Skeletal muscle satellite cell (primary cell): ENCODE measurements around the gene USP13.

Experiments used
- H3K27me3 ChIP-seq: 2 replicates; pipeline ENCODE4 v1.7.0; 2013; ENCODE audit warnings: low read length; ENCODE audit not compliant: control insufficient read depth, insufficient read depth
- H3K36me3 ChIP-seq: 2 replicates; pipeline ENCODE4 v1.7.0; 2013; ENCODE audit warnings: mild to moderate bottlenecking, control low read depth, low read length; ENCODE audit not compliant: insufficient read depth
- H3K4me1 ChIP-seq: 2 replicates; pipeline ENCODE4 v1.7.0; 2013; ENCODE audit warnings: low read length; ENCODE audit not compliant: control insufficient read depth, insufficient read depth
- H3K4me2 ChIP-seq: 2 replicates; pipeline ENCODE4 v1.7.0; 2013; ENCODE audit warnings: mild to moderate bottlenecking, low read length
- H3K4me3 ChIP-seq: 2 replicates; pipeline ENCODE4 v1.7.0; 2013; ENCODE audit warnings: low read length
- H3K9ac ChIP-seq: 2 replicates; pipeline ENCODE4 v1.7.0; 2013; ENCODE audit warnings: mild to moderate bottlenecking, low read depth, low read length, moderate library complexity
- H3K9me3 ChIP-seq: replicated peaks from 2 replicates; pipeline ENCODE4 v1.7.0; 2013; ENCODE audit warnings: mild to moderate bottlenecking, control low read depth, low read length

The USP13 gene

DNA sequence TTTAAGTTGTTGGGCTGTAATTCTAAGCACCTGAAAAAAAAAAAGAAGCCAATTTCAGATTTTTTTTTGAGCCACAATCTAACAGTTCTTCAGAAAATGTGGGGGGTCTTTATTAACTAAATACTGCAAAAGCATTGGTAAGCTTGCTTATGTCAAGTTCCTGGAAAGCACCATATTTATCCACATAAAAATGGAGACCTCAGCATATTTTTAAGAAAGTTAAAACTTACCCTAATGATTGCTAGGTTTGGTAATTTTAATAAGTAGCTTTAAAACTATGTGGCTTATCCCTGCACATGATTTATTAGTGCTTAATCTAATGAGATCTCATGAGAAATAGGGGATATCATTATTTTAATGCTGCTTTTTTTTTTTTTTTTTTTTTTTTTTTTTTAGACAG is 156.8 kb downstream of the USP13 start:
- no peak overlapping the region for H3K4me3 ChIP-seq
- H3K36me3 ChIP-seq = no peaks in the 10 kb centered on the region
- peaks cover 33% of the 10 kb centered on the region for H3K4me1 ChIP-seq
- no peaks in the 10 kb centered on the region for H3K9me3 ChIP-seq
- no peak overlapping the region for H3K9ac ChIP-seq
- H3K4me2 ChIP-seq = no peak overlapping the region
- no peaks in the 10 kb centered on the region for H3K27me3 ChIP-seq

DNA sequence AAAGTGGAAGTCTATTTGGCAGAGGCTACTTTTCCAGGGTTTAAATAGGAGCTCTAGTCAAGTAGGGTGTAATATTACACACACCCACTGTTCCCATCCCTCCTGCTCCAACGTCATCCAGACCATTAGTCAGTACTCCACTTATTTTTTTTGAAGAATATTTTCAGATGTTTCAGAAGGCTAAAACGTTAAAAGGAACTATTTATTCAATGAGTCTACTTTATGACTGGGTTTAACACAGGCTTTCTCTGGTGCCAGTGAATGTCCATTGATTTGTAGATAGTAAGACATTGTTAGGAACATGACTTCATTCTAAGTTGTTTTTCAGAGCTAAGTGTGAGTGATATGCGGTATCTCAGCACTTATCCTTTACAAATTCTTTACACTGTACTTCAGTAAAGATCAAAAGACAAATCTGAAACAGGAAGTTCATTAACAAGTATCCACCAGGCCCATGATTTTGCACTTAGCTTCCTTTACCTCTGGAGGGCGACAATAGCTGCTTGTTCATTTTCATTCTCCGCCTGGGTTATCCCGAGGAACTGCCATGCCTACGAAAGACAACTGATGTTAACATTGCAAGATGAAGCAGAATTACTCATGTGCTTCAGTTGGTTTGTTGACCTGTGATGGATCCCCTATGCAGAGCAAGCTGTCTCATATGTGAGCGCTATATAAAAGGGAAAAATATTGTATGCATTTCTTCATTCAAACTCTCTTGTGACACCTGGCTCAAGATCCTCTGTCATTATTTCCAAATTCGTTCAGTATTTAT is 158.7 kb downstream of the USP13 start:
- Histone ChIP-seq H3K4me2 (peak overlapping the region; percentile 71), H3K27me3 (no peaks in the 10 kb centered on the region), H3K4me3 (peak overlapping the region; percentile 19), H3K4me1 (peaks cover 26% of the 10 kb centered on the region), H3K9ac (peak overlapping the region; percentile 75), H3K36me3 (no peaks in the 10 kb centered on the region), H3K9me3 (no peaks in the 10 kb centered on the region)

DNA sequence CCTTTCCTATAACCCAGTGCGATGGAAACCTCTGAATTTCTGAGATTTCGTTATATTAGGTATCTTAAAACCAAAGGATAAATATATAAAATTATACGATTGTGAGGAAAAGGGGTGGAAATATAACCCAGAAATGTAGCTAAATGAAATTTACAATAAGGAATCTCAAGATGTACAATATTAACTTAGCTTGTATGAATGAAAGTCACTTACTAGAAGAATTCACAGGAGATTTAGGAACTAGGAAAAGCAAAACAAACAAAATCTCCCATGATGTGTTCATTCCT is 159.2 kb downstream of the USP13 start:
- peak overlapping the region; percentile 75 for H3K9ac ChIP-seq
- peak overlapping the region; percentile 71 for H3K4me2 ChIP-seq
- no peaks in the 10 kb centered on the region for H3K9me3 ChIP-seq
- H3K4me1 ChIP-seq = peaks cover 24% of the 10 kb centered on the region
- H3K27me3 ChIP-seq = no peaks in the 10 kb centered on the region
- H3K36me3 ChIP-seq = no peaks in the 10 kb centered on the region
- H3K4me3 ChIP-seq = no peak overlapping the region

DNA sequence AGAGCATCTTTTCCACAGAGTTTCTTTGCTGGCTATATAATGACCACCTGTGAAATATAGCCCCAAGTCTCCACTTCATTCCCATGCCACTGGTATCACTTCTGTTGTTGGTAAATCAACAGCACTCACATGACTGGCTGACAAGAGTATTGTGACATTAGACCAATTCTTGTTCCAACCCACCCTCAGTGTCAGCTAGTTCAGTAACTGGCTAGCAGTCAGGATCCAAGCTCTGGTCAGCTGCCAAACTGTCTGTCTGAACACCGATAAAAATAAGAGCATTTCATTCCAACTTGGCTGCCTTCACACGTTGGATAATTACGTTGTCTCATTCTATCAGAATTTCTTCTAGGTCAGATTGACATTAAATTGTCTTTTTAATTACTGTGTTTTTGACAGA is 166.5 kb downstream of the USP13 start:
- Histone ChIP-seq H3K4me1 (no peaks in the 10 kb centered on the region), H3K4me3 (no peak overlapping the region), H3K9ac (no peak overlapping the region), H3K9me3 (no peaks in the 10 kb centered on the region), H3K27me3 (no peaks in the 10 kb centered on the region), H3K36me3 (no peaks in the 10 kb centered on the region), H3K4me2 (no peak overlapping the region)

DNA sequence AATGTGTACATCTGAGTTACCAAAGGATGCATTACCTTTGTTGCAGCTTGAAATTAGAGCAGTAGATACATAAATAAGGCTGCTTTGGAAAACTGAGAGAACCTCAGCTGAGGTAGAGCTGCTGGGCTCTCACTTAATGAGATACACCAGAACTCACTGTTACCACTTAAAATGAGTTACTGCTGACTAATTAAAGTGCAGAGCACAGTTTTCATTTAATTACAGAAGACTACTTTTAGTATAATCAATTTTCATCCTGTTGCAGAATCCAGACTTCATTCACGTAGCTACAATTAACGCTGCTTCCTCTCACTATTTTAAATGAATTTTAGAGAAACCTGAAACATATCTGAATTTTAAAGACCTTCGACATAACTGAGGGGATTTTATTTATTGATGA is 169.5 kb downstream of the USP13 start:
- no peaks in the 10 kb centered on the region for H3K4me1 ChIP-seq
- H3K27me3 ChIP-seq = no peaks in the 10 kb centered on the region
- no peak overlapping the region for H3K4me2 ChIP-seq
- H3K36me3 ChIP-seq = no peaks in the 10 kb centered on the region
- H3K9ac ChIP-seq = no peak overlapping the region
- H3K9me3 ChIP-seq = no peaks in the 10 kb centered on the region
- no peak overlapping the region for H3K4me3 ChIP-seq

DNA sequence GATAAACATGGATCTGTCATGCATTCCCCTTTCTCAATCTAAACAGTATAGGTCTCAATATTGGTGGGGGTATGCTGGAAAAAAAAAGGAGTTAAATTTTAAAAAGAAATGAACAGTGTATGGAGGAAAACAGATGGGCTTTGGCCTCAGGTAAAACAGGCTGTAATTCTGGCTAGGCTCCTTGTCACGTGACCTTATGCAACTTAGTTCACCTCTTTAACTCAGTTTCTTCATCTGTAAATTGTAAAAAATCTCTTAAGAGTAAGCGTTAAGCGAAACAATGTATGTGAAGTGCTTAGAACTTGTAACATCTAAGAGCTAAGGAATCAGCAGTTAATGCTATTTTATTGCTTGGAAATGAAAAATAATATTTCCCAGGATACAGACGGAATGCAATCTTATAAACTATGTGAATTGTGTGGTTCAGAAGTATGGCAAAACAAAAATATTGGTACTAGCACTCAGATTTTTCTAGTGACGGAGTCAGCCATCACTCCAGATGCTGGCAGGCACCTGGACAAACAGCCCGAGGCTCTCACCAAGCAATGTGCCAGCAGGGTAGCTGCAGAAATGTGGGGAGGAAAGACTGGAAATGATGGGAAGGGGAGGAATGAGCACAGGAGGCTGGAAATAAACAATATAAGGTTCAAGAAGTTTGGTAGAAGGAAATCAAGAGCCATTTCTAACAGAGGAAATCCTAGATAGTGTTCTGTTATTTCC is 172.8 kb downstream of the USP13 start:
- Histone ChIP-seq H3K9me3 (no peaks in the 10 kb centered on the region), H3K4me2 (no peak overlapping the region), H3K27me3 (no peaks in the 10 kb centered on the region), H3K4me1 (no peaks in the 10 kb centered on the region), H3K9ac (no peak overlapping the region), H3K4me3 (no peak overlapping the region), H3K36me3 (no peaks in the 10 kb centered on the region)

DNA sequence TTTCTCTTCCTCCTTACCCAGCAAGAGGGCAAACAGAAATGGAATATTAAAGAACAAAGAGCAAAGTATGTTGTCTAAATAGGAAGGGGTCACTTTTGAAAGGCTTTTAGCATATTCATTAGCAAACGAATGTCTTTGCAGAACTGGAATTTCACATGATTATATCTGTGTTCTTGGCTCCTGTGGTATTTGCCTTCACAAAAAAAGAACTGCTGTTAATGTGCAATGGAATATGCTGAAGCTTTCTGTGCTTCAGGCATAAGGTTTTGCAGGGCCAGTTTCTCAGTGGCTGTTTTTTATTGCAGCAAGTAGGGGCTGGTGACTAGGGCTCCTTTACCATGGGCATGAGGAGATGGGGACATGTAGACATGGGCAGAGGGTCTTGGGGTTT is 173.4 kb downstream of the USP13 start:
- Histone ChIP-seq H3K36me3 (no peaks in the 10 kb centered on the region), H3K27me3 (no peaks in the 10 kb centered on the region), H3K4me2 (no peak overlapping the region), H3K4me1 (no peaks in the 10 kb centered on the region), H3K9me3 (no peaks in the 10 kb centered on the region), H3K4me3 (no peak overlapping the region), H3K9ac (no peak overlapping the region)

DNA sequence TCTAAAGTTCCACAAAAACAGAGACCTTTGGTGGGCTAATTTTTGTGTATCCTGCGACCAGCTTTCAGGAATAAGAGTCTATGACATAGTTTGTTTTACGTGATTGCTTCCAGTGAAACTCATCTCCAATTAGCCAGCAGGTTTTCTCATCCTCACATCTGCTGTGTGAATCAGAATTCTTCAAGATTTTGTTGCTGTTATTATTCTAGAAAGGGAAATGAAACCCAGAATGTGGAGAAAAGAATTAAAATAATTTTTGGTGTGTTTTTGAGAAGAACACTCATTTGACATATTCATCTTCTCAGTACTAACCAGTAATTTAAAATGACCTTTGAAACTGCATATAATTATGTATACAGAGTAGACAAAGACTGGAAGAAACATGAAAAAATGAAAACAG is 175.9 kb downstream of the USP13 start:
- Histone ChIP-seq H3K9me3 (no peaks in the 10 kb centered on the region), H3K9ac (no peak overlapping the region), H3K36me3 (no peaks in the 10 kb centered on the region)

DNA sequence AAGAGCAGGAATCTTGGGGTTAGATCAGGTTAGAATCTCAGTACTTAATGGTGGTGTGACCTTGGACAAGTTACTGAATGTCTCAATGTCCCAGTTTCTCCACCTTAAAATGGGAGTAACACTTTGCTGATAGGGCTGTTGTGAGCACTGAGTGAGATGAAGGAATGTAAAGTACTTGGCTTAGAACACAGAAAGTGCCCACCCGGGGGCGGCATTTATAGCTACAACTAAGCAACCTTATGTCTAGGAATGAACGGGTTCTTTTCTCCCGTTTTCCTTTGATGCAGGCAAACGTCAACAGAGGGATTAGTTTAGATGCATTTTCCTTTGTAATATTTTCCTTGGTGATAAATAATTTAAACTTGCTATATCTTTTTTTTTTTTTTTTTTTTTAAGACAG is 176.6 kb downstream of the USP13 start:
- Histone ChIP-seq H3K4me1 (no peaks in the 10 kb centered on the region), H3K36me3 (no peaks in the 10 kb centered on the region)

More for the DNA sequence above, 175.9 kb downstream of the USP13 start:
- Histone ChIP-seq H3K4me3 (no peak overlapping the region), H3K4me1 (no peaks in the 10 kb centered on the region), H3K4me2 (no peak overlapping the region), H3K27me3 (no peaks in the 10 kb centered on the region)

DNA sequence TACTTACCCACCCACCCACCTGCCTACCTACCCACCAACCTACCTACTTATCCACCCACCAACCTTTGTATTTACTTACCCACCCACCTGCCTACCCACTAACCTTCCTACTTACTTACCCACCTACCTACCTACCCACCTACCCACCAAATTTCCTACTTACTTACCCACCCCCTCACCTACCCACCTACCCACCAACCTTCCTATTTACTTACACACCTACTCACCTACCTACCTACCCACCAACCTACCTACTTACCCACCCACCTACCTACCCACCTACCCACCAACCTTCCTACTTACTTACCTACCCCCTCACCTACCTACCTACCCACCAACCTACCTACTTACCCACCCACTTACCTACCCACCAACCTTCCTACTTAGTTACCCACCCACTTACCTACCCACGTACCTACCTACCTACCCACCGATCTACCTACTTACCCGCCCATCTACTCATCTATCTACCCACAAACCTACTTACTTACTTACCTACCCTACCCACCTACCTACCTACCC is 179.6 kb downstream of the USP13 start:
- Histone ChIP-seq H3K4me2 (no peak overlapping the region), H3K9me3 (no peaks in the 10 kb centered on the region), H3K9ac (no peak overlapping the region), H3K36me3 (no peaks in the 10 kb centered on the region), H3K4me1 (no peaks in the 10 kb centered on the region), H3K27me3 (no peaks in the 10 kb centered on the region), H3K4me3 (no peak overlapping the region)

More for the DNA sequence above, 176.6 kb downstream of the USP13 start:
- no peaks in the 10 kb centered on the region for H3K27me3 ChIP-seq
- no peak overlapping the region for H3K4me2 ChIP-seq
- H3K9me3 ChIP-seq = no peaks in the 10 kb centered on the region
- H3K9ac ChIP-seq = no peak overlapping the region
- H3K4me3 ChIP-seq = no peak overlapping the region

DNA sequence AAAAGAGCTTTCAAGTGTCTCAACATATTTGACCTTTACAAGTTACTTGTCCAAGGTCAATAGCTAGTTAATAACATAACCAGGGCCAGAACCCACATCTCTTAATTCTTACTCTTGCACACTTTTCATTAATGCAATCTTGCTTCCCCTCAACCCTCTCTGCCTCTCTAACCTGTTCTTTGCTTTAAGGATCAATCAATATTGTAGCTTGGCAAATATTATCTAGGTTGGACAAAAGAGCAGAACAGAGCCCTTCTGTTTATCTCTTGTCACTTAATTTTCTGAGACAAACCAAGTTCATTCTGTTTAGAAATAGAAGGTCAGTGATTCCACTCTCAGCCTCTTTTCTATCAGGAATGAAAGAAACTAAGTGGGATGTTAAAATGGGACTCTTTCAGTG is 180.5 kb downstream of the USP13 start:
- H3K4me3 ChIP-seq = no peak overlapping the region
- H3K9me3 ChIP-seq = no peaks in the 10 kb centered on the region
- no peak overlapping the region for H3K9ac ChIP-seq
- H3K27me3 ChIP-seq = no peaks in the 10 kb centered on the region
- H3K36me3 ChIP-seq = no peaks in the 10 kb centered on the region
- H3K4me2 ChIP-seq = no peak overlapping the region
- no peaks in the 10 kb centered on the region for H3K4me1 ChIP-seq

DNA sequence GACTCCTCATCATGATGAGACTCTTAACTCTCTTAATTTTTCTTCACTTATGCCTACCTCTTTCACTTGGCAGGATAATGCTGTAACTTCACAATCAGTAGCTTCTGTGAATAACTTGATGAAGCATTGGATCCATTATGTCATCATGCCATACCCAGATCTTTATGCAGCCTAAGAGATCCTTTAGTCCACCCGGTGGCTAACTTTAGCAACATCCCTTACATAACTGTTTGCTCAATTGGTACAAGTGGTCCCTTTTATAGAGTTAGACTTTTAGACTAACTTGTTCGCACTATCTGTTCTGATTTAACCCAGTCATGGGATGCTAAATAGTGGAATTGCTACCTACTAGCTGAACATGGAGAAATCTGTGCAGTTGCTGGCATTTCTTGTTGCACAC is 184.5 kb downstream of the USP13 start:
- Histone ChIP-seq H3K27me3 (no peaks in the 10 kb centered on the region), H3K4me3 (no peak overlapping the region), H3K9me3 (no peaks in the 10 kb centered on the region), H3K36me3 (no peaks in the 10 kb centered on the region), H3K4me2 (no peak overlapping the region), H3K4me1 (peaks cover 8% of the 10 kb centered on the region), H3K9ac (no peak overlapping the region)
